Colonic mucosa (tissue), 4 donors: ENCODE results near the gene SATB1. TPM values are rescaled to one million over a fixed set of nuclear protein-coding genes. Genes with fewer than 3 reads are reported as not detected.

Experiments
- DNase-seq: peaks from one replicate; pipeline ENCODE4 v3.0.0-alpha.2; 2020
- H3K27ac ChIP-seq: fragments of 200-600 bp; one replicate; pipeline ENCODE4 v1.8.0; 2021
- H3K27me3 ChIP-seq: fragments of 200-600 bp; one replicate; pipeline ENCODE4 v1.8.0; 2021
- H3K36me3 ChIP-seq: fragments of 200-600 bp; one replicate; pipeline ENCODE4 v1.8.0; 2021
- H3K4me1 ChIP-seq: fragments of 200-600 bp; one replicate; pipeline ENCODE4 v1.8.0; 2021; ENCODE audit warnings: mild to moderate bottlenecking
- H3K4me3 ChIP-seq: fragments of 200-600 bp; one replicate; pipeline ENCODE4 v1.8.0; 2021
- H3K9ac ChIP-seq, 2 donors: one replicate each; pipeline ENCODE4 v1.7.0; 2013; ENCODE audit warnings: control low read depth in 2 of 2, low read depth in 2 of 2, low read length in 2 of 2
- H3K9me3 ChIP-seq: fragments of 200-600 bp; one replicate; pipeline ENCODE4 v1.8.0; 2021
- intact Hi-C: fragments of 100-400 bp; cut with DNase I; formaldehyde crosslinking; loops from one replicate; pipeline ENCODE4 v1.14.1; 2022
- total RNA-seq, 2 donors: library from RNA; stranded (reverse); fragmentation: NEBNext Ultra II Directional in 1 of 2; extraction: Animal tissue kit (Norgen Biotek cat#: 25700) in 1 of 2; gene quantifications; one replicate each; pipeline ENCODE4 v1.2.1, GENCODE V29; 2021
- TF ChIP-seq, protein P1 (sequence below): fragments of 200-600 bp; IDR thresholded peaks from one replicate; pipeline ENCODE4 v1.8.0; 2022; ENCODE audit warnings: antibody characterized with exemption, mild to moderate bottlenecking
- donor health status: healthy.
- donor health status: DM: no; HTN: no; CAD: no.
- donor health status: DM: no; HTN: no; CAD: no.

Gene SATB1
- total RNA-seq, 2 donors from 2014 or later = 16.0 to 33.0 TPM

DNA sequence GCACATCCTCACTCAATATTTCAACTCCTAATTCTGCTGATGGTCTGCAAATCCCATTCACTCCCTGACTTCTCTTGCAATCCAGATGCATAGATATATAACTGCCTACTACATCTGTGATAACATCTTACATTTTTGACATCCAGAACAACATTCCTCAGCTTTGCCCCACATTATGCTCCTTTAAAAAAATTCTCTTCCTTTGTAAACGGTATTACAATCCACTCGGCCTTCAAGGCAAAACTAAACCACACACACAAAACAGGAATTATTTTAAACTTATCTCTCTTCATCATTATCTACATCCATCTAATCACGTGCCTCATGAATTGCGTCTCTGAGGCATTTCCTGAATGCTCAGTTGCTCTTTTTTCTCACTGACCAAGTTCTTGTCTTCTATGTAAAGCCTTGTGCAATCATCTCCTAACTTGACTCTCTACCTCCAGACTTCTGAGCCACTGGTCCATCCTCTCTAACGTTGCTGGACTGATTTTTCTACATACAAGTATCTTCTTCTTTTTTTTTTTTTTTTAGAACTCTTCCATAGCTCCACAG, 117.0 kb downstream of the SATB1 start:
- H3K36me3 ChIP-seq = no peaks in the 10 kb centered on the region
- no peaks in the 10 kb centered on the region for H3K4me1 ChIP-seq
- no peaks in the 10 kb centered on the region for H3K9me3 ChIP-seq
- H3K27me3 ChIP-seq = no peaks in the 10 kb centered on the region
- TF ChIP-seq, protein P1, sequence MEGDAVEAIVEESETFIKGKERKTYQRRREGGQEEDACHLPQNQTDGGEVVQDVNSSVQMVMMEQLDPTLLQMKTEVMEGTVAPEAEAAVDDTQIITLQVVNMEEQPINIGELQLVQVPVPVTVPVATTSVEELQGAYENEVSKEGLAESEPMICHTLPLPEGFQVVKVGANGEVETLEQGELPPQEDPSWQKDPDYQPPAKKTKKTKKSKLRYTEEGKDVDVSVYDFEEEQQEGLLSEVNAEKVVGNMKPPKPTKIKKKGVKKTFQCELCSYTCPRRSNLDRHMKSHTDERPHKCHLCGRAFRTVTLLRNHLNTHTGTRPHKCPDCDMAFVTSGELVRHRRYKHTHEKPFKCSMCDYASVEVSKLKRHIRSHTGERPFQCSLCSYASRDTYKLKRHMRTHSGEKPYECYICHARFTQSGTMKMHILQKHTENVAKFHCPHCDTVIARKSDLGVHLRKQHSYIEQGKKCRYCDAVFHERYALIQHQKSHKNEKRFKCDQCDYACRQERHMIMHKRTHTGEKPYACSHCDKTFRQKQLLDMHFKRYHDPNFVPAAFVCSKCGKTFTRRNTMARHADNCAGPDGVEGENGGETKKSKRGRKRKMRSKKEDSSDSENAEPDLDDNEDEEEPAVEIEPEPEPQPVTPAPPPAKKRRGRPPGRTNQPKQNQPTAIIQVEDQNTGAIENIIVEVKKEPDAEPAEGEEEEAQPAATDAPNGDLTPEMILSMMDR = no peak
- H3K27ac ChIP-seq = no peak overlapping the region
- DNase-seq = no peak
- intact Hi-C loops = no loop called here
- H3K4me3 ChIP-seq = no peak overlapping the region
- H3K9ac ChIP-seq = no peak overlapping the region

DNA sequence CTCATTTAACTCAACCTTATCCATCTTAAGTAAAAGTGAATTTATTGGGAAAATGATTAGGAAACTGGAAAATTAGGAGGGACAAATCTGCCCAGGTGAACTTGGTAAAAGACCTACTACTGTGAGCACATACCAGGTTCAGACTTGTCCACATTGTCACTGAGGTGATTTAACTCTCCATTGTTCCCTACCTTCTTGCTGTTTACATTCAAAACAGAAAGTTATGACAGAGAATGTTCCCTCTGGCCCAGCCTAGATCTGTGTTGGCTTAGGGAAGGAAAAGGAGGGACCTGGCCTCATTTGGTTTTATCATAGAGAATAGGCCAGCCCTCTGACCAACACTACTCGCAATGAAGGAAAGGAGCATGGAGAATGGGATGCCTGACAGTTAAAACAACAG, 117.6 kb downstream of the SATB1 start:
- no peak for DNase-seq
- no peaks in the 10 kb centered on the region for H3K9me3 ChIP-seq
- no peaks in the 10 kb centered on the region for H3K4me1 ChIP-seq
- H3K9ac ChIP-seq = no peak overlapping the region
- no peak overlapping the region for H3K27ac ChIP-seq
- TF ChIP-seq, protein P1 = no peak
- no peak overlapping the region for H3K4me3 ChIP-seq
- intact Hi-C loops = no loop called here
- H3K36me3 ChIP-seq = no peaks in the 10 kb centered on the region
- no peaks in the 10 kb centered on the region for H3K27me3 ChIP-seq

DNA sequence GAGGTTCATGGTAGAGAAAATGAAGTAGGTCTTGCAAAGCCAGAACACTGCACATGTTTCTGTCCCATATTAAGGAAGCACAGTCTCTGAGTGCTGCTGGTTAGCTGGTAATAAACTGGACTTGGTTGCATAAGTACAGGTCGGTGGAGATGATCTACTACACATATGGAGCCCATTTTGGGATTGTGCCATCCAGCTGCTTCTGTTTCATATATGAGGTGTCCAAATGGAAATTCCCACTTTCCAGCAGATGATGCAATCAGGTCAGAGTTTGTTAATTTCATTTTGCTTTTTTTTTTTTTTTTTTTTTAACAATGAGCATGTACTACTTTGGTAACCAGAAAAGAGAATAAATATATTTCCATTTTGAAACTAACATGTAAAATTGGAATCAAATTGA, 122.6 kb downstream of the SATB1 start:
- Histone ChIP-seq H3K9ac (no peak overlapping the region), H3K9me3 (no peaks in the 10 kb centered on the region), H3K4me1 (no peaks in the 10 kb centered on the region), H3K27ac (no peak overlapping the region), H3K4me3 (no peak overlapping the region), H3K36me3 (no peaks in the 10 kb centered on the region), H3K27me3 (no peaks in the 10 kb centered on the region)
- no peak for DNase-seq
- intact Hi-C loops = no loop called here
- TF ChIP-seq, protein P1 = no peak

DNA sequence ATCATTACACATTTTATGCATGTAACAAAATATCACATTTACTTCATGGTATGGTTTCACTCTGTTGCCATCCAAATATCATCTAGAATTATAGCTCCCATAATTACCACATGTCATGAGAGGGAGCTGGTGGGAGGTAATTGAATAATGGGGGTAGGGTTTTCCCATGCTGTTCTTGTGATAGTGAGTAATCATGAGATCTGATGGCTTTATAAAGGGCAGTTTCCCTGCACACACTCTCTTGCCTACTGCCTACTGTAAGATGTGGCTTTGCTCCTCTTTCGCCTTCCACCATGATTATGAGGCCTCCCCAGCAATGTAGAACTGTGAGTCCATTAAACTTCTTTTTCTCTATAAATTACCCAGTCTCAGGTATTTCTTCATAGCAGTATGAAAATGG, 123.4 kb downstream of the SATB1 start:
- no peak overlapping the region for H3K4me3 ChIP-seq
- no peak overlapping the region for H3K27ac ChIP-seq
- no peak for DNase-seq
- no peaks in the 10 kb centered on the region for H3K36me3 ChIP-seq
- no peaks in the 10 kb centered on the region for H3K27me3 ChIP-seq
- intact Hi-C loops = no loop called here
- H3K9me3 ChIP-seq = no peaks in the 10 kb centered on the region
- H3K4me1 ChIP-seq = no peaks in the 10 kb centered on the region
- H3K9ac ChIP-seq = no peak overlapping the region
- TF ChIP-seq, protein P1 = no peak

DNA sequence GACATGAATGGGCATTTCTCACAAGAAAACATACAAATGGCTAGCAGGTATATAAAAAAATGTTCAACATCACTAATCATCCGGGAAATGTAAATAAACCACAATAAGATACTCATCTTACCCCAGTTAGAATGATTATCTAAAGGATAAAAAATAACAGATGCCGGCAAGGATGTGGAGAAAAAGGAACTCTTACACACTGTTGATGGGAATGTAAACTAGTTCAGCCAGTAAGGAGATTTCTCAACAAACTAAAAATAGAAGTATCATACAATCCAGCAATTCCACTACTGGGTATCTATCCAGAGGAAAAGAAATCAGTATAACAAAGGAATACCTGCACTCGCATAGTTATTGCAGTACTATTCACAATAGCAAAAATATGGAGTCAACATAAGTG, 124.2 kb downstream of the SATB1 start:
- DNase-seq = no peak
- Histone ChIP-seq H3K9me3 (no peaks in the 10 kb centered on the region), H3K36me3 (no peaks in the 10 kb centered on the region), H3K27ac (no peak overlapping the region), H3K9ac (no peak overlapping the region), H3K4me3 (no peak overlapping the region), H3K27me3 (no peaks in the 10 kb centered on the region), H3K4me1 (no peaks in the 10 kb centered on the region)
- TF ChIP-seq, protein P1 = no peak
- intact Hi-C loops = no loop called here
